OCI-LY3 (cell line): Measurements from ENCODE around the gene TENT5C.

Source experiments
- CTCF ChIP-seq: fragments of 200-600, 300-600 bp; sonication (generic); IDR thresholded peaks from 2 replicates; pipeline ENCODE4 v1.5.1; 2014; ENCODE audit warnings: antibody characterized with exemption, low read length, low read depth
- EZH2phosphoT487 ChIP-seq: fragments of 200-600 bp; shearing (Covaris generic); IDR thresholded peaks from 2 replicates; pipeline ENCODE4 v1.6.1; 2018; ENCODE audit warnings: antibody characterized with exemption, mixed run types, low read depth

- TF ChIP-seq CTCF, result no peak
- no peak for TF ChIP-seq EZH2phosphoT487
Observed at GRCh38 chr1:117612517-117613248, 6.8 kb downstream of the TENT5C start.
